ENCODE measurements around the gene ZNF620.

The ZNF620 gene

GRCh38 chr3:40511031-40511718 lies 5.3 kb downstream of the ZNF620 start:
- no peak for TF ChIP-seq CTCF (IDR thresholded peaks at IDR 0.05; ENCODE audit: low read depth, low read length)
- DNase-seq (ENCODE audit: extremely low read depth, low read depth): no peak

- no peak for DNase-seq (ENCODE audit: extremely low read depth, low read depth)
These were observed 10.4 kb downstream of the ZNF620 start for GRCh38 chr3:40516201-40516600.

GRCh38 chr3:40518067-40518466 lies 12.2 kb downstream of the ZNF620 start:
- TF ChIP-seq CTCF (IDR thresholded peaks at IDR 0.05; ENCODE audit: low read depth, low read length): no peak
- no peak for DNase-seq (ENCODE audit: extremely low read depth, low read depth)

More at GRCh38 chr3:40516201-40516600, 10.4 kb downstream of the ZNF620 start:
- no peak for TF ChIP-seq CTCF (IDR thresholded peaks at IDR 0.05; ENCODE audit: low read depth, low read length)

- DNase-seq (ENCODE audit: extremely low read depth, low read depth): no peak
- no peak for TF ChIP-seq CTCF (IDR thresholded peaks at IDR 0.05; ENCODE audit: low read depth, low read length)
These were observed 13.0 kb downstream of the ZNF620 start for GRCh38 chr3:40518848-40519247.

- TF ChIP-seq CTCF (IDR thresholded peaks at IDR 0.05; ENCODE audit: low read depth, low read length): no peak
- no peak for DNase-seq (ENCODE audit: extremely low read depth, low read depth)
These were observed 15.4 kb downstream of the ZNF620 start for GRCh38 chr3:40521254-40521653.

- TF ChIP-seq CTCF (IDR thresholded peaks at IDR 0.05; ENCODE audit: low read depth, low read length): no peak
- DNase-seq (ENCODE audit: extremely low read depth, low read depth): no peak
These were observed 17.9 kb downstream of the ZNF620 start for GRCh38 chr3:40523781-40524180.

- DNase-seq (ENCODE audit: extremely low read depth, low read depth): no peak
- no peak for TF ChIP-seq CTCF (IDR thresholded peaks at IDR 0.05; ENCODE audit: low read depth, low read length)
These were observed 18.4 kb downstream of the ZNF620 start for GRCh38 chr3:40524222-40524567.
